Thymus (tissue), 11 donors: ENCODE results near the gene ABLIM2. TPM values are rescaled to one million over a fixed set of nuclear protein-coding genes. Genes with fewer than 3 reads are reported as not detected.

Experiments
- DNase-seq, 9 donors: peaks; one replicate each; pipeline ENCODE4 v3.0.0-alpha.2; 2013; ENCODE audit warnings: low spot score in 9 of 9, low read depth in 6 of 9, missing footprints in 1 of 9
- H3K27ac ChIP-seq, 2 donors: one replicate each; pipeline ENCODE4 v1.5.1; 2013; ENCODE audit warnings: control low read depth in 1 of 2, low read depth in 1 of 2, low read length in 1 of 2, mild to moderate bottlenecking in 1 of 2, moderate library complexity in 1 of 2
- H3K27me3 ChIP-seq, 2 donors: one replicate each; pipeline ENCODE4 v1.5.1; 2013; ENCODE audit warnings: low read length in 1 of 2; ENCODE audit not compliant: control insufficient read depth in 2 of 2, insufficient read depth in 1 of 2
- H3K36me3 ChIP-seq, 2 donors: one replicate each; pipeline ENCODE4 v1.5.1; 2013; ENCODE audit warnings: low read length in 1 of 2, mild to moderate bottlenecking in 1 of 2, moderate library complexity in 1 of 2; ENCODE audit not compliant: control insufficient read depth in 2 of 2, insufficient read depth in 2 of 2
- H3K4me1 ChIP-seq, 2 donors: one replicate each; pipeline ENCODE4 v1.5.1; 2013; ENCODE audit warnings: low read length in 2 of 2; ENCODE audit not compliant: control insufficient read depth in 2 of 2, insufficient read depth in 2 of 2
- H3K4me3 ChIP-seq, 2 donors: one replicate each; pipeline ENCODE4 v1.5.1; 2013; ENCODE audit warnings: low read length in 2 of 2, control low read depth in 1 of 2, mild to moderate bottlenecking in 1 of 2
- H3K9me3 ChIP-seq, 2 donors: one replicate each; pipeline ENCODE4 v1.5.1; 2013; ENCODE audit warnings: low read length in 1 of 2, mild to moderate bottlenecking in 1 of 2; ENCODE audit not compliant: control insufficient read depth in 2 of 2, insufficient read depth in 1 of 2
- WGBS: extraction: QIAGEN DNeasy Blood & Tissue Kit; methylation state at CpG from one replicate; pipeline ENCODE4 v1.1.7; 2013; 5-methylcytosine and 5-hydroxymethylcytosine counted together
- polyA plus RNA-seq: library from polyadenylated mRNA; stranded (reverse); fragments of 200-250 nt; gene quantifications from one replicate; pipeline ENCODE4 v1.2.3, GENCODE V29; 2013
- total RNA-seq: library from RNA; stranded (reverse); fragments of 120-200 nt; gene quantifications from one replicate; pipeline ENCODE4 v1.2.4, GENCODE V29; 2013
- donor health status: healthy.

The ABLIM2 gene
- total and polyA plus RNA-seq, 2 donors: 1.0 to 7.4 TPM

GRCh38 chr4:8080754-8081065, 77.9 kb downstream of the ABLIM2 start:
- no peaks in the 10 kb centered on the region for H3K36me3 ChIP-seq
- no peak for DNase-seq
- no peaks in the 10 kb centered on the region for H3K4me1 ChIP-seq
- H3K27ac ChIP-seq: no peak overlapping the region
- WGBS: 51% methylated on average over 5 of the region's 5 CpGs
- H3K27me3 ChIP-seq: peaks cover 7 to 26% of the 10 kb centered on the region in 2 donors
- H3K9me3 ChIP-seq: no peaks in the 10 kb centered on the region
- H3K4me3 ChIP-seq: no peak overlapping the region

- no peak for DNase-seq
These were observed 78.5 kb downstream of the ABLIM2 start for GRCh38 chr4:8079916-8080753.

GRCh38 chr4:8079031-8079885, 79.4 kb downstream of the ABLIM2 start:
- DNase-seq: no peak

More at GRCh38 chr4:8079916-8080753, 78.5 kb downstream of the ABLIM2 start:
- Histone ChIP-seq H3K27me3 (peaks cover 7 to 26% of the 10 kb centered on the region in 2 donors), H3K4me3 (no peak overlapping the region), H3K36me3 (no peaks in the 10 kb centered on the region), H3K27ac (no peak overlapping the region), H3K4me1 (no peaks in the 10 kb centered on the region), H3K9me3 (no peaks in the 10 kb centered on the region)
- WGBS: 45% methylated on average over 21 of the region's 21 CpGs

GRCh38 chr4:8078610-8079015, 80.0 kb downstream of the ABLIM2 start:
- 75% methylated on average over 8 of the region's 8 CpGs for WGBS

More at GRCh38 chr4:8079031-8079885, 79.4 kb downstream of the ABLIM2 start:
- Histone ChIP-seq H3K4me1 (no peaks in the 10 kb centered on the region), H3K9me3 (no peaks in the 10 kb centered on the region), H3K4me3 (no peak overlapping the region), H3K27me3 (peaks cover 7 to 26% of the 10 kb centered on the region in 2 donors), H3K27ac (no peak overlapping the region), H3K36me3 (no peaks in the 10 kb centered on the region)
- 49% methylated on average over 32 of the region's 32 CpGs for whole genome bisulfite sequencing

GRCh38 chr4:8078109-8078494, 80.5 kb downstream of the ABLIM2 start:
- Histone ChIP-seq H3K36me3 (no peaks in the 10 kb centered on the region), H3K4me1 (no peaks in the 10 kb centered on the region), H3K9me3 (no peaks in the 10 kb centered on the region), H3K27ac (no peak overlapping the region), H3K27me3 (peaks cover 7 to 30% of the 10 kb centered on the region in 2 donors), H3K4me3 (no peak overlapping the region)
- WGBS: 85% methylated on average over 11 of the region's 11 CpGs
- no peak for DNase-seq

More at GRCh38 chr4:8078610-8079015, 80.0 kb downstream of the ABLIM2 start:
- Histone ChIP-seq H3K36me3 (no peaks in the 10 kb centered on the region), H3K27me3 (peaks cover 7 to 26% of the 10 kb centered on the region in 2 donors), H3K27ac (no peak overlapping the region), H3K9me3 (no peaks in the 10 kb centered on the region), H3K4me3 (no peak overlapping the region), H3K4me1 (no peaks in the 10 kb centered on the region)
- no peak for DNase-seq

GRCh38 chr4:8077181-8078108, 81.2 kb downstream of the ABLIM2 start:
- H3K4me3 ChIP-seq: no peak overlapping the region
- whole genome bisulfite sequencing: 89% methylated on average over 23 of the region's 23 CpGs
- H3K9me3 ChIP-seq: no peaks in the 10 kb centered on the region
- H3K27me3 ChIP-seq: peaks cover 10 to 36% of the 10 kb centered on the region in 2 donors
- DNase-seq: no peak
- H3K4me1 ChIP-seq: no peaks in the 10 kb centered on the region
- H3K27ac ChIP-seq: no peak overlapping the region
- no peaks in the 10 kb centered on the region for H3K36me3 ChIP-seq

GRCh38 chr4:8076023-8076422, 82.6 kb downstream of the ABLIM2 start:
- DNase-seq: no peak
- 72% methylated on average over 7 of the region's 7 CpGs for WGBS
- H3K9me3 ChIP-seq: no peaks in the 10 kb centered on the region
- H3K27me3 ChIP-seq: peaks cover 13 to 47% of the 10 kb centered on the region in 2 donors
- no peaks in the 10 kb centered on the region for H3K4me1 ChIP-seq
- no peaks in the 10 kb centered on the region for H3K36me3 ChIP-seq
- H3K4me3 ChIP-seq: no peak overlapping the region
- H3K27ac ChIP-seq: no peak overlapping the region

GRCh38 chr4:8073206-8073863, 85.3 kb downstream of the ABLIM2 start:
- no peak for DNase-seq
- Histone ChIP-seq H3K36me3 (no peaks in the 10 kb centered on the region), H3K27me3 (peaks cover 6 to 33% of the 10 kb centered on the region in 2 donors), H3K4me3 (no peak overlapping the region), H3K27ac (no peak overlapping the region), H3K9me3 (no peaks in the 10 kb centered on the region), H3K4me1 (no peaks in the 10 kb centered on the region)
- WGBS: 84% methylated on average over 17 of the region's 17 CpGs
